Activated CD4-positive, CD25-positive, alpha-beta regulatory T cell treated with anti-CD3 and anti-CD28 coated beads, Interleukin-2, amount 50 U/mL, for 72 hours (primary cell): ENCODE measurements around the gene ITM2A.

Source experiments
- DNase-seq: peaks from one replicate; pipeline ENCODE4 v3.0.0; 2021

Gene ITM2A

DNA sequence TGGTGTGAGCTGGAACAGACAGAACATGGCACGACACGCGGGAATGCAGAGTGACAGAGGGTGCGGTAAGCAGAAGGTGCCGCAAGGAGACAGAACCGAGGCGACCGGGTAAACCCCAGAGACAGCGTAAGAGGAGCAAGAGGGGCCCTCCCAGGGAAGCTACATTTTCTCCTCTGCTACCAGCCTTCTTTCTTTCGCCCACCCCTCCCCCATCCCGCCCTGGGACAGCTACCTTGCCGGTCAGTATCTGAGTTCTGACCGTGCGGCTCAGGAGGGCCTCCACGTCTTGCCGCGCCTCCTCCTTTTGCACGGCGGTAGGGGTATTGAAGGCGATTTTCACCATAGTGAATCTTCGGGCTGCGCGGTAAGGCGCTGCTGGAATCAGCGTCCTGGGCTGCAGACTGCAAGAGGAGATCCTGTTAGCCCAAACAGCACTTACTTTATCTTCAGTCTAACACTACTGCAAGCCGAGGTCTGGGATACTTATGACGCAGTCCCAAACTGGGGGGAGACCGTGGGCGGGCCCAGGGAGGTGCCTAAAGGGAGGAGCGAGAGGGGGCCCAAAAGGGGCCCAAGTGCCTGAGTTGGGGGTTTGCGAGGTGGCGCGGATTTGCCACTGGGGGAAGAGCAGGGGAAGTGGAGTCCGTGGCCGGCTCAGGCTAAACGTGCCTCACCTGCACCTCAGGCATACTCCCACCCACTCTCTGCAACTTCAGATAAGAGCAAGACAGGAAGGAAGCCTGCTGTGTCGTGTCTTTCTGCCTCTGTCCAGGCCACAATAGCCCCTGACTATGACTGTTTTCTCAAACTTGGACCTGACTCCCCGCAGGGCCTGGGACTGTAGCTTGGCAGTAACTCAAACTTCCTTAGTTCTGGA is at the start of gene ITM2A:
TSS of gene ITM2A (minus strand) at position 462 of the 877 bp plus-strand sequence. CDS start at position 343, 119 bp downstream.
- DNase-seq = peak; percentile 53

DNA sequence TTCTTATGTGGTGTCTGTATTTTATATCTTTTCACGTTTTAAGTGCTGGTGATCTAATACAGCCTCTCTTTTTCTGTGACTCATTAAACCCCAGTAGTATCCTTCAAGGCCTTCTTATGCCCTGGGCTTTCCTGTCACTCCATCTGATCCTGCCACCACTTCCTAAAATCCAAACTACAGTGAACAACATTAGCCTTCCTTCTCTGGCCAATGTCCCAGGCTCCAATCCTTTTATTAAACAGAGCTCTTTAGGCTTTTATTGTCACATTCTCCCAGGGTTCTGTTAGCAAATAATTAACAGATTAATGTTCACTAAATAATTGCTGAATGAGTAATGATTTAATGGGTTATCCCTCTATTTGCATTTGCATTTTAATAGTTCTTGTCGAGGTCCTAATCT is 47.9 kb upstream of the ITM2A start:
- no peak for DNase-seq

GRCh38 chrX:79413963-79414362 is 46.8 kb upstream of the ITM2A start:
- DNase-seq = no peak

DNA sequence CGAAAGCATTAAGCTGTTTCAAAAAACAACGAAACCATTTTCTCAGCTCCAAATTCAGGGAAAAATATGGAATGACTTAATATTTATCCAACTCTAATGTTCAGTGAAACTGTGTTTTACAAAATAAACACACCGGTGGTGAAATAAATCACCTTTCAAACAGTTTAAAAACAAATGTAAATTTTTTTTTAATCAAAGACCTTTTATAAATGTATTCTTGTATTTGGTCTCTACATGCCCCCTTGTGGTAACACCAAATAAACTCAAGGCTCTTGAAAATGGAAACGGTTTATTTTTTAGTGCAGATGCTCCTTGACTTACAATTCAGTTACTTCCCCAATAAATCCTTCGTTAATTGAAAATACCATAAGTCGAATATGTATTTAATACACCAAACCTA is 45.8 kb upstream of the ITM2A start:
- DNase-seq = no peak

DNA sequence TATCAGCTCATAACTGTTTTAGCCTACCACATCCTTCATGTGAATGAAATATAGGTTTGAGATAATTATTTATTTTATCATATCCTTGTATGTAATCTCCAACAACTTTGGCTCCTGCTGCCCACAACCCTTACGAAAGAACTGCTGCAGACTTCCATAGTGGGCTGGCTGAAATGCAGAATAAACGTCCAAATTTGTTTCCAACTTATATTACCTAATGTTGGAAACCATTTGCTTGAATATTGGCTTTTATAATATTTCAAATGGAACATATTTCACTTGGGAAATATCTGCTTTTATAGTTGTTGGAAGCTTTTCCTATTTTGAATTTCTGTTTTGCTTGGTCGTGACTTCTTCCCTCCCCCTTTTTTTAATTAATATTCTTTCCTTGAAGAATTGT is 45.0 kb upstream of the ITM2A start:
- DNase-seq = no peak

DNA sequence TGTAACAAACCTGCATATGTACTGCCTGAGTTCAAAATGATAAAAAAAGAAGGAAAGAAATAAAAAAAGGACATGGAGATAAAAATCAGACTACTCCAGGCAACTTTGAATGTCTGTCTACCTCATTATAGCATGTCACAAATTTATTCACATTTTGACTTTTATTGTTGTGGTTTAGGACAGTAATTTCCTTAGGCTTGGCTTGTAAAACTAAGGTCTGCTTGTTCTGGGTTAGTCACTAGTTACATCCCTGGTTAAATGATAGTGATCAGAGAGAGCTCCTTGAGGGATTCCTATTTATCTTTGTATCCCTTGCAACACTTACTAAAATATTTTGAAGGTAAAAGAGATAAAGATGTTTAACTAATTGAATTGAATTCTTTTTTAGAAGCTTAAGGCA is 42.5 kb upstream of the ITM2A start:
- DNase-seq = no peak

DNA sequence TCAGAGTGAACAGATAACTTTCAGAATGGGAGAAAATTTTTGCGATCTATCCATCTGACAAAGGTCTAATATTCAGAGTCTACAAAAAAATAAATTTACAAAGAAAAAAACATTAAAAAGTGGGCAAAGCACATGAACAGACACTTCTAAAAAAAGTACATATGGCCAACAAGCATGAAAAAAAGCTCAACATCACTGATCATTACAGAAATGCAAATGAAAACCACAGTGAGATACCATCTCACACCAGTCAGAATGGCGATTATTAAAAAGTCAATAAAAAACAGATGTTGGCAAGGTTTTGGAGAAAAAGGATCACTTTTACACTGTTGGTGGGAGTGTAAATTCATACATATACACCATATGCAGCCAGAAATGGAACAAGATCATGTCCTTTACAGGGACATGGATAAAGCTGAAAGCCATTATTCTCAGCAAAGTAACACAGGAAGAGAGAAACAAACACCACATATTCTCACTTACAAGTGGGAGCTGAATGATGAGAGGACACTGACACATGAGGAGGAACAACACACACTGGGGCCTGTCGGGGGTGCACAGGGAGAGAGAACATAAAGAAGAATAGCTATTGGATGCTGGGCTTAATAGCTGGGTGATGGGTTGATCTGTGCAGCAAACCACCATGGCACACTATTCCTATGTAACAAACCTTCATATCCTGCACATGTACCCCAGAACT is 41.6 kb upstream of the ITM2A start:
- no peak for DNase-seq

DNA sequence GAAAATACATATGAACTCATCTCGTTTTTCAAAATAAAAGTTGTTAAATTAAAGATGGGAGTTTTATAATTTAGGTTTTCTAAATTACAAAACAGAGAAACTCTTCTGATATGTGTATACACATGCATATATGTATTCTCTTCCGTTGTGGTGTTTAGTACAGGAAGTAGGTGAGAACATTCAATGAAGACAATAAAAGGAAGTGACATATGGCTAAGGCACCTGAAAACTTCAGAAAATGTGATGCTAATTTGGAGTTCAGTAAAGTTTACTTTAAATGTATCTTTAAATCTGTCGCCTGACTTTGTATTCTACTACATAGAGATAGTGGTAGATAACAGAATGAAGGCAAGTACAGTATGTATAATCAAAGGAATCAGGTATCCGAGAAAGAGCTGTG is 33.5 kb upstream of the ITM2A start:
- no peak for DNase-seq

GRCh38 chrX:79375340-79375739 is 8.2 kb upstream of the ITM2A start:
- DNase-seq = no peak

GRCh38 chrX:79371640-79372039 is 4.5 kb upstream of the ITM2A start:
- DNase-seq = no peak

DNA sequence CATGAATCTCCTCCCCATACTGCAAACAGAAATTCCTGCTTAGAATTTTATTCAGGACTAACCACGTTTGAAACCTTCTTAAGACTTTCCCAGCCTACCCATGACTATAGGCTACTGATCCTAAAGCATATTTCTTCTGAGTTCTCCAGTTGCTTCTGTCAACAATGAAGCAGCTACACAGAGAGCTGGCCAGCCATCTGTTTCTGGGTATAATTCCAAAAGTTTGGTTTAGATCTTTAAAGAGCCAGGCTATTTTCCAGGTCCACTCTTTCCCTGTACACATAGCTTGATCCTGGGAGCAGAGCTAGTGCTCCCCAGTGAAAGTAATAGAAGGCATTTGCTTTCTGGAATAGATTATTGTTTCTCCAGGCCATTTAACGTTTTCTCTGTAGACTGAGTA is 4.0 kb upstream of the ITM2A start:
- DNase-seq = no peak

GRCh38 chrX:79369871-79370270 is 2.7 kb upstream of the ITM2A start:
- no peak for DNase-seq

GRCh38 chrX:79368441-79368840 is 1.3 kb upstream of the ITM2A start:
- DNase-seq = no peak

- DNase-seq = no peak
These were observed 773 bp upstream of the ITM2A start for GRCh38 chrX:79367907-79368306.

GRCh38 chrX:79366556-79366872 is 620 bp downstream of the ITM2A start:
- no peak for DNase-seq

DNA sequence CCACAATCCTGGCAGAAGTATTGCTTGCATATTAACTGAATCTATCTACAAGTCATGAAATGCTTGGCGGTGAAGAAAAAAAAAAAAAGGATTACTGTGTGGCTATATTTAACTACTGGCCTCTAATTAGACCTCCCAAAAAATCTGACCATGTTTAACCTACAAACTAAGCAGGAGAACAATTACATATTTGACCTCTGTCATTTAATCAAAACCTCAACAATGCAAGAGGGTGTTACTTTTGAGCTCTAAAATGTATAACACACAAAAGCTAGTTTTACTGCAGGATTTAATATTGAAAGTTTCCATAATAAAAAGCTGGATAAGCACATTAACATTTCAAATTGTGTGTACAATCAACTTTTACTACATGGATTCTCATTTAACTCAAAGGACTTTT is 1.5 kb downstream of the ITM2A start:
- DNase-seq = no peak

- DNase-seq = no peak
These were observed 2.8 kb downstream of the ITM2A start for GRCh38 chrX:79364306-79364705.

GRCh38 chrX:79361192-79361870 is 5.8 kb downstream of the ITM2A start:
- no peak for DNase-seq

DNA sequence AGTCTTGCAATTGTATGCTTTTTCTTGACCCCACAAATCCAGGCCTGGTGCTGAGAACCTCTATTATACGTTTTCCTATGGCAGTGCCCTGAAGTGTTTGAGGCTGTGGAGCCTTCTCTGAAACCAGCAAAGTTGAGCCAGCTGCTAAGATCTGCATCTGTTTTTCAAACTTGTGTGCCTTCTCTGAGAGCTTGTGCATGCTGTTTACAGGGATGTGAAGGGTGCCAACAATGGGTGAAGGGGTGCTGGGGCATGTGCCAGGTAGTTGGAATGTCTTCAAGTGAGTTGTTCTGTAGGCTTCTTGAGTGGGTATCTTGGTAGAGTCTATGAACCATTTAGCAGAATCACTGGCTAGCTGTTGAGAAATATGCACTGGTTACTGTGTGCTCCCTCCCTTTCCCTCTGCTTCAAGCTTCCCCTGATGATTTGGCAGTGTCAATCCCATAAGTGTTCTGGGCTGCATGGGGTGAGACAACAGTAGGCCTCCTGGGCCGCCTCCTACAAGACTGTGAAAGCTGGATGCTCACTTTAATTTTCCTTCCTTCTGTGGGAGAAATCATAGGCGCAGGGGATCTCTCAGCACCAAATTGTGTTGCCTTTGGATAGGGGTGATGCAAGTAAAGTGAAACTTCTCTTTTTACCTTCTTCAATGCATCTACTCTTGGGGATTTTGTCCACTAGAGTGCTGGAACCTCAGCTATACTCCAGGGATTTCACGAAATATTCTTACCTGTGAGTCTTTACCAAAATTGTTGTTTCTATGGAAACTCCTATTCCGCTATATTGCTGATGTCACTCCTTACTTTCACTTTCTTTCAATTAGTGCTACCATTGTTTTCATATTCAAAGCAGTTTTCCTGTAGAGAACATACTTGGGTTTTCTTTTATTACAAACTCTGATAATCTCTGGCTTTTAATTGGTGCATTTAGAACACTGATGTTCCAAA is 30.0 kb downstream of the ITM2A start:
- DNase-seq = no peak

DNA sequence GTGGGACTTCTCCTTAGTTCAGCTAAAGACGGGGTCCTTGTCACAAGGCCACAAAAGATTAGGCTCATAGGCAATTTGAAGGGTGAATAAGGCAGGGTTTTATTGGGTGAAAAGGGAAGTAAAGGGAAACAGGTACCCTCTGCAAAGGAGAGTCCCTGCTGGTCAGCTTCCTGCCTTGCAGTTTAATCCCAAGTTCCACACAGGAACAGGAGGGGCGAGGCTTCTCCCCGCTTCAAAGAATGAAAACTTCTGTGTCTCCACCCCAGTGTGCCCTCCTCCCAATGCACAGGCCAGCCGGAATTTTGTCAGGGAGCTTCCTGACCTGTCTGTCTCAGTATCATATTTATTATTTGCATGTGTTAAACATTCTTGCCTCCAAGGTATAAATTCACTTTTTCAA is 37.1 kb downstream of the ITM2A start:
- no peak for DNase-seq

- DNase-seq = no peak
These were observed 41.7 kb downstream of the ITM2A start for GRCh38 chrX:79325263-79325958.
